GM18870 (cell line): ENCODE data around the gene CCDC83.
"Not testable (repeated sequence)": the region's sequence is repeated elsewhere in the genome, so short reads cannot be mapped to it uniquely, and the experiment has no call there.

Source experiments
- ATAC-seq: cut with Tn5 transposase; IDR thresholded peaks from one replicate; pipeline ENCODE4 v1.9.1; 2021; ENCODE audit warnings: moderate library complexity; ENCODE audit not compliant: unreplicated experiment

CCDC83 gene

GRCh38 chr11:85886089-85887056 is 31.2 kb downstream of the CCDC83 start:
- ATAC-seq: no peak

GRCh38 chr11:85889108-85889507 is 33.9 kb downstream of the CCDC83 start:
- ATAC-seq: no peak

GRCh38 chr11:85889676-85890579 is 34.7 kb downstream of the CCDC83 start:
- no peak for ATAC-seq

DNA sequence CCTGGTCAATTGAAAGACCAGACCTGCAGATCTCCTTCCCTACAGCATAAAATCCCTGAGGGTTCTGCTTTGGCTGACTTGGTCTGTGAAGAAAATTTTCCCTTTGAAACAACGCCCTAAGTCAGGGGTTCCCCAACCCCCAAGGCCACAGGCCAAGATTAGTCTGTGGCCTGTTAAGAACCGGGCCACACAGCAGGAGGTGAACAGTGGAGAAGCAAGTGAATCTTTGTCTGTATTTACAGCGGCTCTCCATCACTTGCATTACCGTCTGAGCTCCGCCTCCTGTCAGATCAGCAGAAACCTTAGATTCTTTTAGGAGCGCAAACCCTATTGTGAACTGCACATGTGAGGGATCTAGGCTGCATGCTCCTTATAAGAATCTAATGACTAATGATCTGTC is 38.2 kb downstream of the CCDC83 start:
- no peak for ATAC-seq

GRCh38 chr11:85896876-85897275 is 41.7 kb downstream of the CCDC83 start:
- no peak for ATAC-seq

GRCh38 chr11:85898456-85898855 is 43.3 kb downstream of the CCDC83 start:
- ATAC-seq: no peak

DNA sequence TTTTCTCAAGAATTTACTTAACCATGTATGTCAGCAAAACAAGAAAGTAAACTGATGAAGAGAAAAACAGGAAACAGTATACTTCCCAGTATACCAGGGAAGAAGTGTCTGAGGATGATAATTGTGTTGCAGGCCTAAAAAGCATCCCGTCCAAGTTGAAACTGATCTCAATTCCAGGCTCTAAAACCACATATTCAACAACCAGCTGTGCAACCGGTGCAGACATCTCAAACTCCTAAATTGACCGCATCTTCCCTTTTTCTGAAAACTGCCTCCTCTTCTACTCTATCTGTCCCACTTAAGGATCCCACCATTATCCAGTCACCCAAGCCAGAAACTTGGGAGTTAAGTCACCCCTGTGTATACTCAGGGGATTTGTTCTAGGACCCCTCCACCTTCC is 47.2 kb downstream of the CCDC83 start:
- ATAC-seq: no peak

DNA sequence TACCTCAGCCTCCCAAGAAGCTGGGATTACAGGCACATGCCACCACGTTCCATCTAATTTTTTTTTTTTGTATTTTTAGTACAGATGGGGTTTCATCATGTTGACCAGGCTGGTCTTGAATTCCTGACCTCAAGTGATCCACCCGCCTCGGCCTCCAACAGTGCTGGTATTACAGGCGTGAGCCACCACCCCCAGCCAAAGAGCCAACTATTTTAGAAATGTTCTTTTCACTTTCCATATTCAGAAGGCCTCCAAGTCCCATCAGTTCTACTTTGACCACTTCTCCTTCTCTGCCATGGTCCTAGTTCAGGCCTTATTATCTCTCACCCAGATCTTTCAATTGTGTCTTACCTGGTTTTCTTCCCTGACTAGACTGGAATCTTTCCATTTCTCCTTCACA is 48.2 kb downstream of the CCDC83 start:
- no peak for ATAC-seq

GRCh38 chr11:85903811-85904210 is 48.6 kb downstream of the CCDC83 start:
- no peak for ATAC-seq

DNA sequence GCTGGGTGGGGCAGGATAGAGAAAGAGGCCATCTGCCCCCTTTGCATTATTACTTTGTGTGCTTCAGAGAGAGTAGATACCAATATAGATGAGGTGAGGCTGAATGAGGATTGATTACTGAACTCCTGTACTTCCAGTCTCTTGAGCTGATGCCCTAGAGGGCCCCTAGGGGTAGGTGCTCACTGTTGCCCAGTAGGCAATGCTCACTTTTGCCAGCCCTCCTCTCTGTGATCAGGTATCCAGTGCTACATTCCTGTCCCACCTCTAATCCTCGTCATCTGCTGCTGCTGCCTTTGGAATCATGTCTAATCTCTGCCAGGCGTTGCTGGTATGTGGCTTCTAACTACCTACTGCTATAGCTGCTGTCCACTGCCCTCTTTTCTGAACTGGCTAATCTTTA is 57.2 kb downstream of the CCDC83 start:
- no peak for ATAC-seq

GRCh38 chr11:85913513-85913912 is 58.3 kb downstream of the CCDC83 start:
- no peak for ATAC-seq

DNA sequence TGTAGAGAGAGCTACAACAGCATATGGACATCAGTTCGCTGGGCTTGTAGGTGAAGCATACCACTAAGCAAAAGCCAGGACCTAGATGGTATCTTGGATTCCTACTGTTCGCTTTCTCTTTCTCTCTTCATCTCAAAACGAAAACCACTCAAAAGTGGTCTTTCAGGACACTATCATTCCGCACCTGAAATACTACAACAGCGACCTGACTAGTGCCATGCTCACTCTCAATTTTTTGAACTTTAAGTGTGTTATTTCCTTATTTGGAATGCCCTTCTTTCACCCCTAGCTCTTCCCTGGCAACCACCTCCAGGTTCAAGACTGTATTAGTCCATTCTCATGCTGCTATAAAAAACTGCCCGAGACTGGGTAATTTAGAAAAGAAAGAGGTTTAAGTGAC is 59.2 kb downstream of the CCDC83 start:
- no peak for ATAC-seq

DNA sequence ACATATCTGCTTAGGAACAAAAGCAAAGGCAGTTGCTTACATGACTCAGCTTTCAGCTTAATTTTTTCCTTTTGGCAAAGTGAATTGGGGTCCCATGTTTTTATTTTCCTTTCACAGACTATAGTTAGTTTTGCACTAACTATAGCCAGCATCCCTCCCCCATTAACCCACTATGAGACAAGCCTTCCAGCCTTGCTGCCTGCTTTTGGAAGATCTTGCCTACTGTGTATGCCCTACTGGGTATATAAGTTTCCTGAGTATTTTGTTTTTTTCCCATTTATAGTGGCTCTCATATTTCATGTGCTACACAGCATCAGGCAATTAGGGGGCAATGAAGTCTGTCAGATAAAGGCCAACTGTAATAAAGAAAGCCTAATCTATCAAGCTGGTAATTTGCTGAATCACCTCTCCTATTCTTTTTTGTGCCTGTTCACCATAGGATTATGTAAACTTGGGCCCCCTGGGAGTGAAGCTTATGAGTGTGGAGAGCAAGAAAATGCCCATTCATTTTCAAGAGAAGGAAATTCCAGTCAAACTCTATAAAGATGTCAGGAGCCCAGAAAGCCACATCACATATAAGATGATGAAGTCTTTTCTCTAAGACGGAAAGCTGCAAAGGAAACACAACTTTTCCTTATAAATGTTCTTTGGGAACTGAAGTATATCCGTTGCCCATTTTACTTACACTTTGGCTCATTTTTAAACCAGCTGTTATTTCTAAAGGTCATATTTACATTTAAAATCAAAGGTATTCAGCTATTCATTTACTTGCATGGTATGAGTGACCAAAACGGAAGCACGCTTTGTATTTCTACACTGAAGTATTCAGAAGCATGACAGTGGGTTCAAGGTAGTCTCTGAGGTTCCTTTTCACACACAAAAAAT is 64.0 kb downstream of the CCDC83 start:
- ATAC-seq: no peak

DNA sequence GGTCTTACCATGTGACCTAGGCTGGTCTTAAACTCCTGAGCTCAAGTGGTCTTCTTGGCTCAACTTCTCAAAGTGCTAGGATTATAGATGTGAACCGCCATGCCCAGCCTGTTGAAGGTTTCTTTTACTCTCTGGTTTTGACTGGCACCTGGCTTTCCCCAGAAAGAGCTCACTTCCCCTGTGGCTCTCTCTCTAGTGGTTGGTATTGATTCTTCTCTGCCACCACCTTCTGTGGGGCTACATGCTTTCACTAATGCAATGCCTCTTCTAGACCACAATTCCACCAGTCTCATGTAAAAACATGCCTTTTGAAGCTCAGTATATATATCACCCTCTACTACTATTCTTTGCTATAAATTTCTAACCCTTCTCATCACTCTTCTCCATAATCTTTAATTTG is 67.2 kb downstream of the CCDC83 start:
- ATAC-seq: peak; percentile 97

DNA sequence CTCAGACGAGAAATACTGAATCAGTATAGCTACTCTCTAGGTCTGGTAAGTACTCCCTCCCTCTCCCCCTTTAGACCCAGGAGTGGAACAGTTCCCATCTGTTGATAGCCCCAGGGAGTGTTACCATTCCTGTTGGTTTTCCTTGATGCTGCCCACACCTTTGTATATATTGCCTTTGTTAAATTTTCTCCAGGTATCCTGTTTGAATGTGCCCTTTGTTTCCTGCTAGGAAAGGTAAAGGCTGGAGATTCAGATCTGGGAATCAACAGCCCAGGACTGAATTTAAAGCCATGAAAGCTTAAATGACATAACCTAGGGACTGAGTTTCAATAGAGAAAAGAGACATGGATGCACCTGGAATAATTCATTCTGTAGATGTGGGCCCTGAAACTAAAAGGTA is 68.3 kb downstream of the CCDC83 start:
- no peak for ATAC-seq

- not testable (repeated sequence) for ATAC-seq
Observed at GRCh38 chr11:85926653-85927214, 71.6 kb downstream of the CCDC83 start.

DNA sequence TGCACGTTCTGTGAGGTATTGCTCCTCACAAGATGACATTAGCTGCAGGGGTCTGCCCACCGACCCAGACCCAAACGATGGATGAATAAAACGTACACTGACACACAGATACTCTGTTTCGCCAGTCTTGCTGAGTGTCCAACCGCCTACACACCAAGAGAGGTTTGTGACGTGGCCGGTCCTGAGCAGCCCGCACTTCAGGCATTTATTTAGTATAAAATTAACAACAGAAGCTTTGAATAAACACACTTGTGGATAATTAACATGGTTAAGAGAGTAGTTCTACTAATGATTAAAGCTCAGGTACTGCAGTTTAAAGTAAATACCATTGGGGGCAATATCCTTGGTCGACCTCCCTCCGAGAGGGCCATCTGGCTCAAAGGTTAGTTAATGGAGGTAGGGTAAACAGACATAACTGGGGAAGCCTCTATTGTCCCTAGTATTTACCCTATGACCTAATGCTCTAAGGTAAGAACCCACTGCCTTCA is 75.7 kb downstream of the CCDC83 start:
- ATAC-seq: no peak

- no peak for ATAC-seq
Observed at GRCh38 chr11:85934596-85935169, 79.5 kb downstream of the CCDC83 start.

DNA sequence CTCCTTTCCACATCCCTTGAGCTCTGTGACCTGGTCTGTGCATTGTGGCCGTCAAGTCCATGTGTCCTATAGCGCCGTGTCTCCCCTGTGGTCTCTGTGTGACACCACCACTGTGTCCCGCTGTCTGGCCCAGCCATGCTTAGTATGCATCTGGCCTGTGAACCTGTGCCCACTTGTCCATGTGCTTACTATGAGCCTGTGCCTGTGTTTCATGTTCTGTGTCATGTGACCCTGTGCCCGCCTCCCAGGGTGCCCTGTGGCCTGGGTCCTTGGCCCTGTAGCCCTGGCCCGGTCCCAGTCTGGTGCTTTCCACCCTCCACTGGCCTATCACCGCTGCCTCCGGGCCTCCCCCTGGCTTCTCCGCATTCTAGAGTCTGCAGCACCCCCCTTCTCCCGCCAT is 80.6 kb downstream of the CCDC83 start:
- ATAC-seq: no peak

DNA sequence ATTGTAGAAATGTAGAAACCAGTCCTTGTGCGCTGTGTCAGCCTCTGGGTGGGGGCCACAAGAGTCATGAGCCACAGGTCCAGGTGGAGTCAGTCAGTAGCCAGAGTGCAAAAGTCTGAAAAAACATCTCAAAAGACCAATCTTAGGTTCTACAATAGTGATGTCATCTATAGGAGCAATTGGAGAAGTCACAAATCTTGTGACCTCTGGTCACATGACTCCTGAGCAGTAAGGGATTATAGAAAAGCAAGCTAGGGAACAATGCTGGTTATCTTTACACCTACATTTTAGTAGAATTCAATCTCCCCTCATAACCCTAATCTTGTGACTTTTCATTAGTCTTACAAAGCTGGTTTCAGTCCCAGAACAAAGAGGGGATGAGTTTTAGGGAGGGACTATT is 82.7 kb downstream of the CCDC83 start:
- no peak for ATAC-seq
